OCI-LY7 (cell line): ENCODE data around the gene CCDC170.

Experiments
- EZH2phosphoT487 ChIP-seq: fragments of 200-600 bp; sonication (generic); IDR thresholded peaks from 2 replicates; pipeline ENCODE4 v1.6.1; 2018; ENCODE audit warnings: low read depth, borderline replicate concordance, mild to moderate bottlenecking, mixed run types, antibody characterized with exemption, low read length, moderate library complexity, mixed read lengths
- TF ChIP-seq, protein P1 (sequence below): fragments of 200-600 bp; sonication (generic); conservative IDR thresholded peaks from 2 replicates; pipeline ENCODE4 v1.5.1; 2014; ENCODE audit warnings: mild to moderate bottlenecking, antibody characterized with exemption, low read length, moderate library complexity, mixed read lengths

DNA sequence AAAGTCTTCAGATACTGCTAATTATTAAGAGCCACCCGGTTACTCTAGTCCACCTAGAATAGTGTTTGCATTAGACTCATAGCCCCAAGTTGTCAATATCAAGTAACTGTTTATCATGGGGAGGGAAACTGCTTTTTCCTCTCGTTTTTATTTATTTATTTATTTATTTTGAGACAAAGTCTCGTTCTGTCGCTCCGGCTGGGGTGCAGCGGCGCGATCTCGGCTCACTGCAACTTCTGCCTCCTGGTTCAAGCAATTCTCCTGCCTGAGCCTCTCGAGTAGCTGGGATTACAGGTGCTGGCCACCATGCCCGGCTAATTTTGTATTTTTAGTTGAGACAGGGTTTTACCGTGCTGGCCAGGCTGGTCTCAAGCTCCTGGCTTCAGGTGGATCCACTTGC is 16.1 kb upstream of the CCDC170 start:
- TF ChIP-seq, protein P1, sequence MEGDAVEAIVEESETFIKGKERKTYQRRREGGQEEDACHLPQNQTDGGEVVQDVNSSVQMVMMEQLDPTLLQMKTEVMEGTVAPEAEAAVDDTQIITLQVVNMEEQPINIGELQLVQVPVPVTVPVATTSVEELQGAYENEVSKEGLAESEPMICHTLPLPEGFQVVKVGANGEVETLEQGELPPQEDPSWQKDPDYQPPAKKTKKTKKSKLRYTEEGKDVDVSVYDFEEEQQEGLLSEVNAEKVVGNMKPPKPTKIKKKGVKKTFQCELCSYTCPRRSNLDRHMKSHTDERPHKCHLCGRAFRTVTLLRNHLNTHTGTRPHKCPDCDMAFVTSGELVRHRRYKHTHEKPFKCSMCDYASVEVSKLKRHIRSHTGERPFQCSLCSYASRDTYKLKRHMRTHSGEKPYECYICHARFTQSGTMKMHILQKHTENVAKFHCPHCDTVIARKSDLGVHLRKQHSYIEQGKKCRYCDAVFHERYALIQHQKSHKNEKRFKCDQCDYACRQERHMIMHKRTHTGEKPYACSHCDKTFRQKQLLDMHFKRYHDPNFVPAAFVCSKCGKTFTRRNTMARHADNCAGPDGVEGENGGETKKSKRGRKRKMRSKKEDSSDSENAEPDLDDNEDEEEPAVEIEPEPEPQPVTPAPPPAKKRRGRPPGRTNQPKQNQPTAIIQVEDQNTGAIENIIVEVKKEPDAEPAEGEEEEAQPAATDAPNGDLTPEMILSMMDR, result no peak
- TF ChIP-seq EZH2phosphoT487, result no peak
